GM13977 (cell line): Measurements from ENCODE around the gene USP6NL.
"Not testable (repeated sequence)": the region's sequence is repeated elsewhere in the genome, so short reads cannot be mapped to it uniquely, and the experiment has no call there.

Experiments
- DNase-seq: peaks from one replicate; pipeline ENCODE4 v3.0.0; 2012; ENCODE audit warnings: low spot score
- in situ Hi-C: fragments of 300-500 bp; cut with MboI; formaldehyde crosslinking; loops from one replicate; pipeline ENCODE4 v1.12.0; 2022; ENCODE audit warnings: low sequenced_read_pairs, low pct_unique_long_range_greater_than_20kb, mixed read lengths, inconsistent platforms; ENCODE audit not compliant: unreplicated experiment
- TF ChIP-seq, protein P1 (sequence below): IDR thresholded peaks from 2 replicates; pipeline ENCODE4 v1.5.1; 2012; ENCODE audit warnings: mild to moderate bottlenecking, control low read depth; ENCODE audit not compliant: insufficient read depth; ENCODE audit errors: extremely low read depth, missing control alignments

The USP6NL gene

GRCh38 chr10:11439523-11440053, 171.9 kb downstream of the USP6NL start:
- in situ Hi-C loops, result no loop called here

GRCh38 chr10:11437391-11438142, 173.9 kb downstream of the USP6NL start:
- TF ChIP-seq, protein P1, sequence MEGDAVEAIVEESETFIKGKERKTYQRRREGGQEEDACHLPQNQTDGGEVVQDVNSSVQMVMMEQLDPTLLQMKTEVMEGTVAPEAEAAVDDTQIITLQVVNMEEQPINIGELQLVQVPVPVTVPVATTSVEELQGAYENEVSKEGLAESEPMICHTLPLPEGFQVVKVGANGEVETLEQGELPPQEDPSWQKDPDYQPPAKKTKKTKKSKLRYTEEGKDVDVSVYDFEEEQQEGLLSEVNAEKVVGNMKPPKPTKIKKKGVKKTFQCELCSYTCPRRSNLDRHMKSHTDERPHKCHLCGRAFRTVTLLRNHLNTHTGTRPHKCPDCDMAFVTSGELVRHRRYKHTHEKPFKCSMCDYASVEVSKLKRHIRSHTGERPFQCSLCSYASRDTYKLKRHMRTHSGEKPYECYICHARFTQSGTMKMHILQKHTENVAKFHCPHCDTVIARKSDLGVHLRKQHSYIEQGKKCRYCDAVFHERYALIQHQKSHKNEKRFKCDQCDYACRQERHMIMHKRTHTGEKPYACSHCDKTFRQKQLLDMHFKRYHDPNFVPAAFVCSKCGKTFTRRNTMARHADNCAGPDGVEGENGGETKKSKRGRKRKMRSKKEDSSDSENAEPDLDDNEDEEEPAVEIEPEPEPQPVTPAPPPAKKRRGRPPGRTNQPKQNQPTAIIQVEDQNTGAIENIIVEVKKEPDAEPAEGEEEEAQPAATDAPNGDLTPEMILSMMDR, result no peak
- in situ Hi-C loops, result no loop called here
- no peak for DNase-seq

More at GRCh38 chr10:11439523-11440053, 171.9 kb downstream of the USP6NL start:
- no peak for DNase-seq
- TF ChIP-seq, protein P1, result no peak

DNA sequence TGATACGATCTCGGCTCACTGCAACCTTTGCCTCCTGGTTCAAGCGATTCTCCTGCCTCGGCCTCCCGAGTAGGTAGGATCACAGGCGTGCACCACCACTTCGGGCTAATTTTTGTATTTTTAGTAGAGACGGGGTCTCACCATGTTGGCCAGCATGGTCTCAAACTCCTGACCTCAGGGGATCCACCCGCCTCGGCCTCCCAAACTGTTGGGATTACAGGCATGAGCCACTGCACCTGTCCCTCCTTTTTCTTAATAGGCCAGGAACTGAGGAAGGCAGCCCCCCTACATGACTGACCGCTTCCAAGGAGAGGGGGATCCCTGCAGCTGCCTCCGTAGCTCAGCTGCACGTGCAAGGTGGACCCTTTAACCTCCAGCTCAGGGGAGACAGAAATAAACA, 175.0 kb downstream of the USP6NL start:
- in situ Hi-C loops, DNase-seq: not testable (repeated sequence)

DNA sequence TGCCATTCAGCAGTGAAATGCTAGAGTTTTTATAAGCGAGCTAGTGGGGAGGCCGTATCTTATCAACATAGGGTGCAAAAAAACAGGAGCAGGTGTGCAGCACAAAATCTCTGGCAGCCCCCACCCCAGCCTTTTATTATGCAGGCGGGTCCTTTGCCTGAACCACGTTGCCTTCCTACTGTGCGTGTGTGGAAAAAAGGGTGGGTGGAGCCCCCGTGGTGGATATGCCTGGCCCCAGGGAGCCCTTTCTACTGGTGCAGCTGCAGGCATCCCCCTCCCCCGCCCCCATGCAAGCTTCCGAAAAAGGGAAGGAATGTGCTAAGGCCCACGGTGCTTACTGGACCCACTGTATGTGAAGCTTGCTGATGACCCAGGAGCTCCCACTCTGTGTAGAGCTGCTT, 175.9 kb downstream of the USP6NL start:
- in situ Hi-C loops, result no loop called here
- TF ChIP-seq, protein P1, result no peak
- no peak for DNase-seq

DNA sequence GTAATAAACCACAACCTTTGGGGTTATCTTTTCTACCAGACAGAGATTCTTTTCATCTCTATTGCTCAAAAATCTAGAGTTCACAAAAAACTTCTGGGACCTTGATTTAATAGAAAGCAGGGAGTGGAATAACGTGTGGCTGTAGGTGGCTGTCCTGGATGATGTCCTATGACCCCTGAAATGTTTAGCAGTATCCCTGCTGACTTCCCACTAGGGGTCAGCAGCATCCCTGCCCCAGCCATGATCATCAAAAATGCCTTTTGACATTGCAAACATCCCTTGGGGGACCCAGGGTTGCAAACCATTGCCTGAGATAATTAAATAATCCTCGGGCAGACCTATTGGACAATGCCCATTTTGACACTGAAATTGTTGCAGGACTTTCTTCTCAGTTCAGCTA, 177.1 kb downstream of the USP6NL start:
- TF ChIP-seq, protein P1, result peak; percentile 67
- in situ Hi-C loops, result no loop called here
- DNase-seq, result peak; percentile 74

- in situ Hi-C loops, result no loop called here
- TF ChIP-seq, protein P1, result no peak
- DNase-seq, result no peak
Measured at GRCh38 chr10:11433657-11434056, 177.8 kb downstream of the USP6NL start.

DNA sequence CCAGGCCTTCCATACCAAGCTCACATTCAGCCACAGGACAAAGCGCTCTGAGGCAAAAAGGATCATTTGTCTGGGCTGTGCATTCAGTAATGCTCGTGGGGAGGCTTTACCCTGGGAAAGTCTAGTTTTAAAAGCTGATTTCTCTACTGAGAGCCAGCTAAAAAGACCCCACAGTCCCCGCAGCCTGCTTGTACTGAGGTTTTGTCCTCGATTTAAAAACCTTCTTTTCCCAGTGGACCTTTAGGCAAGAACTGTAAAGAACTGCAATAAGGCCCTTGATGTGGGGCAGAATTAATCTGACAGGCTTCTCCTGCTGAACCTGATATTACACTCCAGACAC, 180.3 kb downstream of the USP6NL start:
- in situ Hi-C loops, result no loop called here
- no peak for DNase-seq
- TF ChIP-seq, protein P1, result no peak
